SK-N-MC (cell line): ENCODE measurements around the gene DPH7.

Experiments used
- EZH2 ChIP-seq: fragments of 200-600 bp; sonication (generic); IDR thresholded peaks from one replicate; pipeline ENCODE4 v1.6.1; 2017; ENCODE audit warnings: antibody characterized with exemption
- POLR2AphosphoS5 ChIP-seq: IDR thresholded peaks from 2 replicates; pipeline ENCODE4 v1.6.1; 2012; ENCODE audit warnings: mild to moderate bottlenecking, low read depth, low read length, borderline replicate concordance

- TF ChIP-seq EZH2 (no peak), POLR2AphosphoS5 (peak; percentile 73; the same call in 1 of the 2 replicates)
Observed at GRCh38 chr9:137551264-137552021, 27.3 kb downstream of the DPH7 start, which contains the start of gene MRPL41.
